B cell (primary cell): ENCODE results near the gene SUV39H2. TPM values are rescaled to one million over a fixed set of nuclear protein-coding genes. Genes with fewer than 3 reads are reported as not detected.

Experiments
- ATAC-seq: fragments of 200-7000 bp; cut with Tn5 transposase; one replicate; pipeline ENCODE4 v1.10.0; 2021; ENCODE audit warnings: low read depth, mild to moderate bottlenecking, moderate number of reproducible peaks, moderate library complexity
- CTCF ChIA-PET: fragments of 350-600 bp; sonication (Branson Sonifier 250); formaldehyde crosslinking; loops from one replicate; lab custom pipeline; 2021; ENCODE audit warnings: antibody characterized with exemption, inconsistent platforms; lab: Charles Lee
- POLR2A ChIA-PET: fragments of 350-600 bp; sonication (Branson Sonifier 250); formaldehyde crosslinking; loops from one replicate; lab custom pipeline; 2021; ENCODE audit warnings: antibody characterized with exemption; lab: Charles Lee
- DNase-seq: peaks from one replicate; pipeline ENCODE4 v3.0.0; 2013
- H2AFZ ChIP-seq: 2 replicates; pipeline ENCODE4 v1.6.1; 2012; ENCODE audit warnings: mild to moderate bottlenecking, low read depth, low read length; ENCODE audit not compliant: insufficient read depth, poor library complexity, severe bottlenecking
- H3K27ac ChIP-seq, 2 donors: 1 replicate in 1 of 2; 2 replicates in 1 of 2; pipeline ENCODE4 v1.5.1; 2012 to 2013; ENCODE audit warnings: low read length in 2 of 2, mild to moderate bottlenecking in 2 of 2, moderate library complexity in 1 of 2
- H3K27me3 ChIP-seq, 4 experiments: fragments of 200-600 bp in 1 of 4; sonication (generic) in 1 of 4; replicated peaks in 1 of 4; 1 replicate in 2 of 4; 2 replicates in 2 of 4; pipeline versions ENCODE4 v1.6.1 to v1.7.0; 2013 to 2016; ENCODE audit warnings: low read length in 3 of 4, mild to moderate bottlenecking in 2 of 4, mixed read lengths in 1 of 4, moderate library complexity in 1 of 4; ENCODE audit not compliant: insufficient read depth in 4 of 4, control insufficient read depth in 3 of 4; ENCODE audit errors: control extremely low read depth in 1 of 4
- H3K36me3 ChIP-seq, 2 experiments: replicated peaks in 1 of 2; 1 replicate in 1 of 2; 2 replicates in 1 of 2; pipeline versions ENCODE4 v1.6.1 to v1.7.1; 2013; ENCODE audit warnings: low read length in 1 of 2; ENCODE audit not compliant: insufficient read depth in 2 of 2, control insufficient read depth in 1 of 2; ENCODE audit errors: control extremely low read depth in 1 of 2, extremely low read depth in 1 of 2
- H3K4me1 ChIP-seq, 2 donors: fragments of 200-600 bp in 1 of 2; sonication (generic) in 1 of 2; 1 replicate in 1 of 2; 2 replicates in 1 of 2; pipeline versions ENCODE4 v1.5.1 to v1.6.1; 2013 to 2017; ENCODE audit warnings: low read length in 2 of 2; ENCODE audit not compliant: control insufficient read depth in 2 of 2, insufficient read depth in 2 of 2
- H3K4me2 ChIP-seq: replicated peaks from 2 replicates; pipeline ENCODE3; 2012; ENCODE audit warnings: mild to moderate bottlenecking, low read depth, low read length; ENCODE audit not compliant: poor library complexity, severe bottlenecking
- H3K4me3 ChIP-seq, 5 experiments: fragments of 200-600 bp in 1 of 5; sonication (generic) in 1 of 5; 1 replicate in 3 of 5; 2 replicates in 2 of 5; pipeline versions ENCODE4 v1.5.1 to v1.7.0; 2011 to 2016; ENCODE audit warnings: low read length in 4 of 5, mild to moderate bottlenecking in 4 of 5, low read depth in 2 of 5, control low read depth in 1 of 5, moderate library complexity in 1 of 5; ENCODE audit not compliant: insufficient read depth in 1 of 5; ENCODE audit errors: control extremely low read depth in 1 of 5, extremely low read depth in 1 of 5
- H3K79me2 ChIP-seq: fragments of 200-600 bp; sonication (generic); one replicate; pipeline ENCODE4 v1.6.0; 2016; ENCODE audit warnings: low read length; ENCODE audit not compliant: control insufficient read depth, insufficient read depth
- H3K9ac ChIP-seq: fragments of 200-600 bp; sonication (generic); 2 replicates; pipeline ENCODE4 v1.6.1; 2017; ENCODE audit warnings: mild to moderate bottlenecking, low read length, moderate library complexity
- H3K9me3 ChIP-seq, 3 donors: one replicate each; pipeline versions ENCODE4 v1.6.1 to v1.7.1; 2013; ENCODE audit warnings: low read length in 2 of 3; ENCODE audit not compliant: control insufficient read depth in 2 of 3, insufficient read depth in 1 of 3; ENCODE audit errors: control extremely low read depth in 1 of 3
- H4K20me1 ChIP-seq: 2 replicates; pipeline ENCODE4 v1.6.0; 2012; ENCODE audit warnings: mild to moderate bottlenecking, low read length; ENCODE audit not compliant: insufficient read depth, control insufficient read depth, poor library complexity, severe bottlenecking
- H3K27ac Mint-ChIP-seq: one replicate; pipeline ENCODE4 v1.8.0; 2021; ENCODE audit warnings: mixed read lengths
- H3K27me3 Mint-ChIP-seq: one replicate; pipeline ENCODE4 v1.8.0; 2021; ENCODE audit warnings: mixed read lengths
- H3K4me1 Mint-ChIP-seq: one replicate; pipeline ENCODE4 v1.8.0; 2021; ENCODE audit warnings: mixed read lengths
- H3K4me3 Mint-ChIP-seq: one replicate; pipeline ENCODE4 v1.8.0; 2021; ENCODE audit warnings: mixed read lengths
- H3K9me3 Mint-ChIP-seq: one replicate; pipeline ENCODE4 v1.8.0; 2022; ENCODE audit warnings: mixed read lengths; ENCODE audit not compliant: insufficient read depth
- EZH2 ChIP-seq: IDR thresholded peaks from 2 replicates; pipeline ENCODE4 v1.6.1; 2012; ENCODE audit warnings: borderline replicate concordance, low read depth, mild to moderate bottlenecking, moderate library complexity, low read length; ENCODE audit not compliant: insufficient read depth, poor library complexity, severe bottlenecking
- WGBS: methylation state at CpG from one replicate; pipeline ENCODE4 v1.1.5; 2013; ENCODE audit warnings: missing lambda C conversion rate; ENCODE audit not compliant: insufficient coverage; 5-methylcytosine and 5-hydroxymethylcytosine counted together
- intact Hi-C: fragments of 100-400 bp; cut with micrococcal nuclease; formaldehyde crosslinking; loops from one replicate; pipeline ENCODE4 v1.10.0; 2022
- polyA plus RNA-seq: library from polyadenylated mRNA; depleted of rRNA; stranded (reverse); fragments of >200 nt; gene quantifications from 2 replicates; pipeline ENCODE4 v1.2.3, GENCODE V29; 2012
- total RNA-seq, 2 donors: library from RNA; stranded (reverse); fragments of 120-200 nt in 1 of 2; gene quantifications; 1 replicate in 1 of 2; 2 replicates in 1 of 2; pipeline versions ENCODE4 v1.2.3 to v1.2.4, GENCODE V29; 2013 to 2022
- TF ChIP-seq, protein P1 (sequence below): fragments of 200-600 bp; IDR thresholded peaks from one replicate; pipeline ENCODE4 v1.8.0; 2022; ENCODE audit warnings: antibody characterized with exemption, mild to moderate bottlenecking

Gene SUV39H2
- total and polyA plus RNA-seq, 2 donors (not counting 1 experiment from before 2014, with no cell fraction given), result 0.73 to 3.2 TPM

DNA sequence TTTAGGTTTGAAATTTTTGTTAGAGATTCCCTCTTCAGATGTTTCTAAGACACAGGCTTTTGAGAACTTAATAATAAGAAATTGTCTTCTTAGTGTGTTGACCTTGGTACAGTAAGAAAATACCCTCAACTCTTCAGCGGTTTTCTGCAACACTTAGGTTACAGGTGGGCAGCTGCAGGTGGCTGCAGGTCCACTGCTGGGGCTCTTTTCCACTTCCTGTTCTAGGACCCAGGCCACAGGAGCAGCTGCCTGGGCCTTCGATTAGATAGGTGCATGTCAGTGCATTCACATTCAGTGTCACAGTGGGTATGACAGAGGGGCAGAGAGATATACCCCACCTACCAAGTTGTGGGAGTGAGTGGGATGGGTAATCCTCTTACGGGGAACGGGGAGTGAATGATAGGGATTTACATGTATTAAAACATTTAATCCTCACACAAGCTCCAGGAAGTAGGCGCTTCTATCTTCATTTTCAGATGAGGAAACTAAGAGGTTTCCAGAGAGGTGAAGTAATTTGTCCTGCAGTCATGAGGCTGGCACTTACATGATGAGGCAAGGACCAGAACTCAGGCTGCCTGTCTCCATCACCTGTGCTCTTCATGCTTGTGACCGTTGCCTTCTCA lies 20.2 kb upstream of the SUV39H2 start:
- Histone ChIP-seq H3K4me2 (no peak overlapping the region), H4K20me1 (no peaks in the 10 kb centered on the region), H3K9ac (no peak overlapping the region), H3K4me3 (no peak overlapping the region), H3K27me3 (no peaks in the 10 kb centered on the region), H3K9me3 (no peaks in the 10 kb centered on the region), H3K4me1 (no peaks in the 10 kb centered on the region), H3K79me2 (no peaks in the 10 kb centered on the region), H3K27ac (no peak overlapping the region), H3K36me3 (peaks cover 4 to 23% of the 10 kb centered on the region in 2 experiments), H2AFZ (no peak overlapping the region)
- ChIA-PET POLR2A (no interaction called here), CTCF (interaction anchor here (0.8 kb wide), 1 partner anchor 11 kb away, joined by 3 read pairs; no protein-coding TSS in a partner anchor)
- Mint-ChIP-seq H3K27me3 (no peaks in the 10 kb centered on the region), H3K9me3 (no peaks in the 10 kb centered on the region), H3K27ac (no peak overlapping the region), H3K4me1 (no peaks in the 10 kb centered on the region), H3K4me3 (no peak overlapping the region)
- no peak for DNase-seq
- ATAC-seq, result no peak
- intact Hi-C loops, result no loop called here
- 67% methylated on average over 1 of the region's 6 CpGs for WGBS
- TF ChIP-seq EZH2, result no peak
- TF ChIP-seq, protein P1, sequence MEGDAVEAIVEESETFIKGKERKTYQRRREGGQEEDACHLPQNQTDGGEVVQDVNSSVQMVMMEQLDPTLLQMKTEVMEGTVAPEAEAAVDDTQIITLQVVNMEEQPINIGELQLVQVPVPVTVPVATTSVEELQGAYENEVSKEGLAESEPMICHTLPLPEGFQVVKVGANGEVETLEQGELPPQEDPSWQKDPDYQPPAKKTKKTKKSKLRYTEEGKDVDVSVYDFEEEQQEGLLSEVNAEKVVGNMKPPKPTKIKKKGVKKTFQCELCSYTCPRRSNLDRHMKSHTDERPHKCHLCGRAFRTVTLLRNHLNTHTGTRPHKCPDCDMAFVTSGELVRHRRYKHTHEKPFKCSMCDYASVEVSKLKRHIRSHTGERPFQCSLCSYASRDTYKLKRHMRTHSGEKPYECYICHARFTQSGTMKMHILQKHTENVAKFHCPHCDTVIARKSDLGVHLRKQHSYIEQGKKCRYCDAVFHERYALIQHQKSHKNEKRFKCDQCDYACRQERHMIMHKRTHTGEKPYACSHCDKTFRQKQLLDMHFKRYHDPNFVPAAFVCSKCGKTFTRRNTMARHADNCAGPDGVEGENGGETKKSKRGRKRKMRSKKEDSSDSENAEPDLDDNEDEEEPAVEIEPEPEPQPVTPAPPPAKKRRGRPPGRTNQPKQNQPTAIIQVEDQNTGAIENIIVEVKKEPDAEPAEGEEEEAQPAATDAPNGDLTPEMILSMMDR, result no peak

DNA sequence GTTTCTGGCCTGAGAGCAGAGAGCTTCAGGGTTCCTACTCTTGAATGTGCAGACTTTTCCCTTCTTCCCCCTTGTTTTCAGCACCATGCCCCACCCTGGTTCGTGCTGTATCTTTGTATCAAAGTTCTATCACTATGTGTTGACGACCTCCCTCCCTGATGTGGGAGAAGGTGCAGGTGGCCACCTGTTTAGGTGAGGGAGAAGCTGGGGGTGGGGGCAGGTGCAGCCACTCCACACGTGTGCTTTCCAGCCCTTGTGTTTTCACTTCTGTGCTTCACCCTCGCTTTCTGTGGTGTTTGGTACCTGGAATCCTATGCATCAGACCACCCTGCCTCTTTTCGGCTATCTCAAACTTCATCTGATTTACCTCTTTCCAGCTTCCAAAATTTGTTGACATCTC lies 19.6 kb upstream of the SUV39H2 start:
- Histone ChIP-seq H3K36me3 (peaks cover 4 to 20% of the 10 kb centered on the region in 2 experiments), H4K20me1 (no peaks in the 10 kb centered on the region), H3K27me3 (no peaks in the 10 kb centered on the region), H3K4me2 (no peak overlapping the region), H3K4me1 (no peaks in the 10 kb centered on the region), H3K9ac (no peak overlapping the region), H3K79me2 (no peaks in the 10 kb centered on the region), H3K27ac (no peak overlapping the region), H2AFZ (no peak overlapping the region), H3K4me3 (no peak overlapping the region), H3K9me3 (no peaks in the 10 kb centered on the region)
- TF ChIP-seq EZH2, result no peak
- TF ChIP-seq, protein P1, result no peak
- ChIA-PET POLR2A (no interaction called here), CTCF (interaction anchor here (0.8 kb wide), 1 partner anchor 11 kb away, joined by 3 read pairs; no protein-coding TSS in a partner anchor)
- ATAC-seq (no peak), DNase-seq (no peak)
- H3K27ac Mint-ChIP-seq, result no peak overlapping the region
- H3K27me3 Mint-ChIP-seq, result no peaks in the 10 kb centered on the region
- no peaks in the 10 kb centered on the region for H3K9me3 Mint-ChIP-seq
- H3K4me3 Mint-ChIP-seq, result no peak overlapping the region
- intact Hi-C loops, result no loop called here
- 90% methylated on average over 3 of the region's 5 CpGs for WGBS
- H3K4me1 Mint-ChIP-seq, result no peaks in the 10 kb centered on the region
